HEK293 (cell line): ENCODE results near the gene TRAFD1.

ENCODE experiments used
- CTCF ChIA-PET: fragments of 350-600 bp; formaldehyde crosslinking; extraction: SDS; loops from one replicate; lab custom pipeline; 2021; ENCODE audit warnings: antibody characterized with exemption; lab: Yijun Ruan, JAX
- POLR2A ChIA-PET: fragments of 300-600 bp; formaldehyde crosslinking; extraction: SDS; loops from one replicate; lab custom pipeline; 2020; ENCODE audit warnings: antibody characterized with exemption, inconsistent platforms; lab: Yijun Ruan, JAX
- H3K27ac ChIP-seq: fragments of 200-500 bp; sonication (Bioruptor generic); 2 replicates; pipeline ENCODE4 v1.5.1; 2014; ENCODE audit warnings: low read depth, low read length, control low read depth, inconsistent platforms; ENCODE audit errors: extremely low read depth
- H3K36me3 ChIP-seq, 2 experiments: fragments of 200-500 bp in 1 of 2; sonication (Bioruptor generic) in 1 of 2; 1 replicate in 1 of 2; 2 replicates in 1 of 2; pipeline ENCODE4 v1.5.1; 2014 to 2017; ENCODE audit warnings: inconsistent platforms in 2 of 2, low read length in 2 of 2; ENCODE audit not compliant: control insufficient read depth in 2 of 2, insufficient read depth in 1 of 2
- H3K4me1 ChIP-seq: fragments of 200-500 bp; sonication (Bioruptor generic); 2 replicates; pipeline ENCODE4 v1.5.1; 2014; ENCODE audit warnings: mild to moderate bottlenecking, low read length, inconsistent platforms; ENCODE audit not compliant: control insufficient read depth, insufficient read depth
- H3K4me3 ChIP-seq: 2 replicates; pipeline ENCODE4 v1.5.1; 2011; ENCODE audit warnings: low read depth, mild to moderate bottlenecking, control low read depth, low read length, moderate library complexity
- H3K9me3 ChIP-seq: fragments of 200-500 bp; sonication (Bioruptor generic); 2 replicates; pipeline ENCODE4 v1.5.1; 2014; ENCODE audit warnings: low read depth, low read length, inconsistent platforms; ENCODE audit not compliant: control insufficient read depth, insufficient read depth
- KLF1 ChIP-seq: fragments of 450-650 bp; formaldehyde crosslinking; IDR thresholded peaks from 2 replicates; pipeline ENCODE4 v1.5.1; 2016; ENCODE audit warnings: missing biosample characterization, missing genetic modification characterization
- KLF8 ChIP-seq: fragments of 450-650 bp; formaldehyde crosslinking; IDR thresholded peaks from 2 replicates; pipeline ENCODE4 v1.5.1; 2016; ENCODE audit warnings: missing biosample characterization, missing genetic modification characterization
- SP7 ChIP-seq: fragments of 450-650 bp; formaldehyde crosslinking; IDR thresholded peaks from 2 replicates; pipeline ENCODE4 v1.5.1; 2016; ENCODE audit warnings: missing biosample characterization, missing genetic modification characterization
- ZBTB44 ChIP-seq: fragments of 450-650 bp; IDR thresholded peaks from 2 replicates; pipeline ENCODE4 v1.5.1; 2018; ENCODE audit warnings: missing biosample characterization, mild to moderate bottlenecking, missing genetic modification characterization
- ZBTB8A ChIP-seq: fragments of 450-650 bp; formaldehyde crosslinking; IDR thresholded peaks from 2 replicates; pipeline ENCODE4 v1.5.1; 2016; ENCODE audit warnings: missing biosample characterization, missing genetic modification characterization
- ZNF10 ChIP-seq: fragments of 450-650 bp; formaldehyde crosslinking; IDR thresholded peaks from 2 replicates; pipeline ENCODE4 v1.5.1; 2017; ENCODE audit warnings: missing biosample characterization, missing genetic modification characterization
- ZNF138 ChIP-seq: fragments of 450-650 bp; formaldehyde crosslinking; IDR thresholded peaks from 2 replicates; pipeline ENCODE4 v1.5.1; 2016; ENCODE audit warnings: missing biosample characterization, missing genetic modification characterization, borderline replicate concordance
- ZNF16 ChIP-seq: fragments of 450-650 bp; formaldehyde crosslinking; IDR thresholded peaks from 2 replicates; pipeline ENCODE4 v1.5.1; 2016; ENCODE audit warnings: low read depth, missing biosample characterization, missing genetic modification characterization
- ZNF280D ChIP-seq: fragments of 450-650 bp; formaldehyde crosslinking; IDR thresholded peaks from 2 replicates; pipeline ENCODE4 v1.5.1; 2016; ENCODE audit warnings: missing biosample characterization, missing genetic modification characterization
- ZNF335 ChIP-seq: fragments of 450-650 bp; formaldehyde crosslinking; conservative IDR thresholded peaks from 2 replicates; pipeline ENCODE4 v1.5.1; 2016; ENCODE audit warnings: missing biosample characterization, missing genetic modification characterization
- ZNF341 ChIP-seq: fragments of 450-650 bp; formaldehyde crosslinking; IDR thresholded peaks from 2 replicates; pipeline ENCODE4; 2016; ENCODE audit warnings: low read depth, missing biosample characterization, missing genetic modification characterization
- ZNF555 ChIP-seq: fragments of 450-650 bp; formaldehyde crosslinking; conservative IDR thresholded peaks from 2 replicates; pipeline ENCODE4 v1.5.1; 2017; ENCODE audit warnings: missing biosample characterization, mild to moderate bottlenecking, missing genetic modification characterization, inconsistent platforms
- ZNF558 ChIP-seq: fragments of 450-650 bp; formaldehyde crosslinking; IDR thresholded peaks from 2 replicates; pipeline ENCODE4 v1.5.1; 2016; ENCODE audit warnings: missing biosample characterization, missing genetic modification characterization
- ZNF561 ChIP-seq: fragments of 450-650 bp; IDR thresholded peaks from 2 replicates; pipeline ENCODE4 v1.5.1; 2018; ENCODE audit warnings: missing biosample characterization, missing genetic modification characterization, borderline replicate concordance
- ZNF596 ChIP-seq: fragments of 450-650 bp; IDR thresholded peaks from 2 replicates; pipeline ENCODE4 v1.5.0; 2018; ENCODE audit warnings: missing biosample characterization, mild to moderate bottlenecking, missing genetic modification characterization, moderate library complexity
- ZNF629 ChIP-seq: fragments of 450-650 bp; formaldehyde crosslinking; IDR thresholded peaks from 2 replicates; pipeline ENCODE4 v1.5.1; 2017; ENCODE audit warnings: missing biosample characterization, missing genetic modification characterization
- ZNF654 ChIP-seq: fragments of 450-650 bp; formaldehyde crosslinking; IDR thresholded peaks from 2 replicates; pipeline ENCODE4 v1.5.1; 2016; ENCODE audit warnings: low read depth, missing biosample characterization, missing genetic modification characterization
- ZNF677 ChIP-seq: fragments of 450-650 bp; IDR thresholded peaks from 2 replicates; pipeline ENCODE4 v1.5.0; 2018; ENCODE audit warnings: missing biosample characterization, mild to moderate bottlenecking, missing genetic modification characterization, moderate library complexity
- ZNF837 ChIP-seq: fragments of 450-650 bp; formaldehyde crosslinking; IDR thresholded peaks from 2 replicates; pipeline ENCODE4 v1.5.1; 2016; ENCODE audit warnings: missing biosample characterization, missing genetic modification characterization
- TF ChIP-seq, protein P1 (sequence below): fragments of 450-650 bp; formaldehyde crosslinking; IDR thresholded peaks from 2 replicates; pipeline ENCODE4 v1.5.1; 2016; ENCODE audit warnings: missing biosample characterization, missing genetic modification characterization

The TRAFD1 gene

GRCh38 chr12:112116232-112117060 is 8.9 kb upstream of the TRAFD1 start (continued):
- TF ChIP-seq ZNF10: 0 out of 2 replicates have a peak, but pooled peaks have one; percentile 38
- TF ChIP-seq, protein P1, sequence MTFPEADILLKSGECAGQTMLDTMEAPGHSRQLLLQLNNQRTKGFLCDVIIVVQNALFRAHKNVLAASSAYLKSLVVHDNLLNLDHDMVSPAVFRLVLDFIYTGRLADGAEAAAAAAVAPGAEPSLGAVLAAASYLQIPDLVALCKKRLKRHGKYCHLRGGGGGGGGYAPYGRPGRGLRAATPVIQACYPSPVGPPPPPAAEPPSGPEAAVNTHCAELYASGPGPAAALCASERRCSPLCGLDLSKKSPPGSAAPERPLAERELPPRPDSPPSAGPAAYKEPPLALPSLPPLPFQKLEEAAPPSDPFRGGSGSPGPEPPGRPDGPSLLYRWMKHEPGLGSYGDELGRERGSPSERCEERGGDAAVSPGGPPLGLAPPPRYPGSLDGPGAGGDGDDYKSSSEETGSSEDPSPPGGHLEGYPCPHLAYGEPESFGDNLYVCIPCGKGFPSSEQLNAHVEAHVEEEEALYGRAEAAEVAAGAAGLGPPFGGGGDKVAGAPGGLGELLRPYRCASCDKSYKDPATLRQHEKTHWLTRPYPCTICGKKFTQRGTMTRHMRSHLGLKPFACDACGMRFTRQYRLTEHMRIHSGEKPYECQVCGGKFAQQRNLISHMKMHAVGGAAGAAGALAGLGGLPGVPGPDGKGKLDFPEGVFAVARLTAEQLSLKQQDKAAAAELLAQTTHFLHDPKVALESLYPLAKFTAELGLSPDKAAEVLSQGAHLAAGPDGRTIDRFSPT (tag by site-specific recombination): peak; percentile 56
- TF ChIP-seq ZNF138 (tag by site-specific recombination): no peak
- no peak for TF ChIP-seq ZBTB44
- TF ChIP-seq ZNF561 (tag by site-specific recombination): peak; percentile 41; the same call in 1 of the 2 replicates
- TF ChIP-seq ZNF280D (tag by site-specific recombination): no peak
- no peak for TF ChIP-seq ZNF555
- TF ChIP-seq ZNF341 (tag by site-specific recombination): peak; percentile 48; the same call in 1 of the 2 replicates
- no peak for TF ChIP-seq KLF1 (tag by site-specific recombination)
- TF ChIP-seq ZNF629 (tag by site-specific recombination): 0 out of 2 replicates have a peak, but pooled peaks have one; percentile 8
- TF ChIP-seq, all 188 proteins: peak for 25

DNA sequence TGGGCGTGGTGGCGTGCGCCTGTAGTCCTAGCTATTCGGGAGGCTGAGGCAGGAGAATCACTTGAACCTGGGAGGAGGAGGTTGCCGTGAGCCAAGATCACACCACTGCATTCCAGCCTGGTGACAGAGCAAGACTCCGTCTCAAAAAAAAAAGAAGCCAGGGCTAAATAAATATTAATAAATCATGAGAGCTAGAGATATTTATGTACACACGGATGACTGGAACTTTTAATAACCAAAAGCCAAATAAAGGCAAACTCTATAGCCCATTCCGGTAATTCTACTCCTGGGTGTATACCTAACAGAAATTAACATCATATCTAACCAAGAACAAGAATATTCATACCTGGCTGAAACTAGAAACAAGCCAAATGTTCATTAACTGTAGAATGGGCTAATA is 7.7 kb upstream of the TRAFD1 start:
- TF ChIP-seq ZNF596 (tag by site-specific recombination) (no peak), ZNF138 (tag by site-specific recombination) (no peak), ZNF654 (tag by site-specific recombination) (no peak), ZNF16 (tag by site-specific recombination) (no peak), SP7 (no peak), ZNF280D (tag by site-specific recombination) (no peak), ZNF837 (tag by site-specific recombination) (no peak), ZNF677 (tag by site-specific recombination) (no peak), ZNF335 (tag by site-specific recombination) (no peak), ZNF558 (tag by site-specific recombination) (no peak), KLF8 (no peak), ZBTB8A (tag by site-specific recombination) (no peak)
- TF ChIP-seq, protein P1 (tag by site-specific recombination): no peak
- Histone ChIP-seq H3K36me3 (no peaks in the 10 kb centered on the region), H3K9me3 (no peaks in the 10 kb centered on the region), H3K4me3 (no peak overlapping the region), H3K27ac (no peak overlapping the region), H3K4me1 (peaks cover 17% of the 10 kb centered on the region)
- ChIA-PET CTCF (interaction anchor here (0.6 to 0.7 kb wide), 2 partner anchors 30 to 52 kb away, joined by 3 to 4 read pairs; no protein-coding TSS in a partner anchor), POLR2A (interaction anchor here (4.1 kb wide), 1 partner anchor 8 kb away, joined by 66 read pairs; the partner anchor contains the start of gene TRAFD1)
